Ovary (tissue), 3 donors: ENCODE data around the gene CTIF.

ENCODE experiments used
- EP300 ChIP-seq: sonication (generic); formaldehyde crosslinking; IDR thresholded peaks from one replicate; pipeline ENCODE4 v1.6.1; 2017; ENCODE audit warnings: antibody characterized with exemption
- POLR2A ChIP-seq: fragments of 450-650 bp; IDR thresholded peaks from one replicate; pipeline ENCODE4 v1.6.1; 2017; ENCODE audit warnings: antibody characterized with exemption, mild to moderate bottlenecking, moderate library complexity
- TF ChIP-seq, protein P1 (sequence below), 3 donors: fragments of 450-650 bp in 2 of 3; fragments of 200-600 bp in 1 of 3; IDR thresholded peaks; one replicate each; pipeline versions ENCODE4 v1.5.1 to v1.8.0; 2016 to 2022; ENCODE audit warnings: antibody characterized with exemption in 3 of 3, mild to moderate bottlenecking in 1 of 3
- donor health status: DM: no; HTN: no; CAD: no.

DNA sequence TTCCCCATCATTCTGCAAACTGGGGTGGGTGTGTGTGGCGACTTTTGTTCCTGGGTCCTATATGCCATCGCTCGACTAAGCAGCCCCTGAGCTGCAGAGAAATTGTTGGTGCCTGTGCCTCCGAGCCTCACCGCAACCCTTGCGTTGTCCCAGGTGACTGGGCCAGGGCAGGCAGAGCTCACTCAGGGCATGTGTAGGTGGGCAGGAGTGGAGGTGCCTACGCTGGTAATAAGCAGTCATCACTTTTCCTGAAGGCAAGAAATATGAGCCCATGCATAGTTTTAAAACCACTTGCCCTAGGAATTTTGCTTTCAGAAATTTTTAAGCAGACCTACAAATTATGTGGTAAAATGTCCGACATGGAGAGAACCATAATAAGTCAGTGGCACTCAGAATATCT, 214.1 kb downstream of the CTIF start:
- TF ChIP-seq, protein P1, sequence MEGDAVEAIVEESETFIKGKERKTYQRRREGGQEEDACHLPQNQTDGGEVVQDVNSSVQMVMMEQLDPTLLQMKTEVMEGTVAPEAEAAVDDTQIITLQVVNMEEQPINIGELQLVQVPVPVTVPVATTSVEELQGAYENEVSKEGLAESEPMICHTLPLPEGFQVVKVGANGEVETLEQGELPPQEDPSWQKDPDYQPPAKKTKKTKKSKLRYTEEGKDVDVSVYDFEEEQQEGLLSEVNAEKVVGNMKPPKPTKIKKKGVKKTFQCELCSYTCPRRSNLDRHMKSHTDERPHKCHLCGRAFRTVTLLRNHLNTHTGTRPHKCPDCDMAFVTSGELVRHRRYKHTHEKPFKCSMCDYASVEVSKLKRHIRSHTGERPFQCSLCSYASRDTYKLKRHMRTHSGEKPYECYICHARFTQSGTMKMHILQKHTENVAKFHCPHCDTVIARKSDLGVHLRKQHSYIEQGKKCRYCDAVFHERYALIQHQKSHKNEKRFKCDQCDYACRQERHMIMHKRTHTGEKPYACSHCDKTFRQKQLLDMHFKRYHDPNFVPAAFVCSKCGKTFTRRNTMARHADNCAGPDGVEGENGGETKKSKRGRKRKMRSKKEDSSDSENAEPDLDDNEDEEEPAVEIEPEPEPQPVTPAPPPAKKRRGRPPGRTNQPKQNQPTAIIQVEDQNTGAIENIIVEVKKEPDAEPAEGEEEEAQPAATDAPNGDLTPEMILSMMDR (IDR thresholded peaks at IDR 0.05) = no peak
- TF ChIP-seq POLR2A = no peak
- no peak for TF ChIP-seq EP300
